GM23338 (cell line): ENCODE data around the gene GRAMD2B. TPM values are rescaled to one million over a fixed set of nuclear protein-coding genes. Genes with fewer than 3 reads are reported as not detected.

Experiments
- ATAC-seq: fragments of 200-7000 bp; cut with Tn5 transposase; 3 replicates; pipeline ENCODE4 v1.9.1; 2020
- DNase-seq: peaks from one replicate; pipeline ENCODE4 v3.0.0-alpha.2; 2015; ENCODE audit warnings: low spot score
- H2AFZ ChIP-seq: fragments of 200-600 bp; sonication (generic); 2 replicates; pipeline ENCODE4 v1.8.0; 2016; ENCODE audit warnings: antibody characterized with exemption, mild to moderate bottlenecking, moderate library complexity
- H3F3A ChIP-seq: fragments of 200-600 bp; sonication (generic); replicated peaks from 2 replicates; pipeline ENCODE4 v1.8.0; 2017; ENCODE audit warnings: antibody characterized with exemption, mixed run types, low read depth
- H3K27ac ChIP-seq: fragments of 200-600 bp; sonication (generic); 2 replicates; pipeline ENCODE4 v1.6.1; 2016; ENCODE audit warnings: low read depth
- H3K27me3 ChIP-seq: fragments of 200-600 bp; sonication (generic); 2 replicates; pipeline ENCODE4 v1.8.0; 2016; ENCODE audit warnings: mild to moderate bottlenecking, mixed run types, moderate library complexity; ENCODE audit not compliant: insufficient read depth
- H3K36me3 ChIP-seq: fragments of 200-600 bp; sonication (generic); 2 replicates; pipeline ENCODE4 v1.8.0; 2016; ENCODE audit warnings: mild to moderate bottlenecking; ENCODE audit not compliant: insufficient read depth
- H3K4me1 ChIP-seq: fragments of 200-600 bp; sonication (generic); 2 replicates; pipeline ENCODE4 v1.8.0; 2016; ENCODE audit warnings: mild to moderate bottlenecking, moderate library complexity; ENCODE audit not compliant: insufficient read depth
- H3K4me2 ChIP-seq: fragments of 200-600 bp; sonication (generic); 2 replicates; pipeline ENCODE4 v1.7.1; 2017; ENCODE audit warnings: mixed run types
- H3K4me3 ChIP-seq: fragments of 200-600 bp; sonication (generic); 2 replicates; pipeline ENCODE4 v1.6.1; 2016; ENCODE audit warnings: mixed run types
- H3K79me2 ChIP-seq: fragments of 200-600 bp; sonication (generic); replicated peaks from 2 replicates; pipeline ENCODE4 v1.8.0; 2017; ENCODE audit warnings: mild to moderate bottlenecking; ENCODE audit not compliant: insufficient read depth
- H3K9me2 ChIP-seq: fragments of 200-600 bp; sonication (generic); 2 replicates; pipeline ENCODE4 v1.8.0; 2017; ENCODE audit not compliant: insufficient read depth
- H4K20me1 ChIP-seq: fragments of 200-600 bp; sonication (generic); replicated peaks from 2 replicates; pipeline ENCODE4 v1.8.0; 2017; ENCODE audit warnings: mild to moderate bottlenecking; ENCODE audit not compliant: insufficient read depth
- H3K27ac Mint-ChIP-seq: 2 replicates; pipeline ENCODE4 v1.8.0; 2020; ENCODE audit warnings: inconsistent platforms, mild to moderate bottlenecking, moderate library complexity, mixed read lengths
- H3K27me3 Mint-ChIP-seq: 3 replicates; pipeline ENCODE4 v1.8.0; 2022; ENCODE audit warnings: low read depth, mild to moderate bottlenecking, moderate library complexity, mixed read lengths, inconsistent platforms; ENCODE audit not compliant: insufficient read depth, poor library complexity
- H3K36me3 Mint-ChIP-seq: 3 replicates; pipeline ENCODE4 v1.8.0; 2021; ENCODE audit warnings: low read depth, mild to moderate bottlenecking, inconsistent platforms, moderate library complexity, mixed read lengths
- H3K4me1 Mint-ChIP-seq: 3 replicates; pipeline ENCODE4 v1.8.0; 2020; ENCODE audit warnings: mild to moderate bottlenecking, inconsistent platforms, mixed read lengths
- H3K4me3 Mint-ChIP-seq: 3 replicates; pipeline ENCODE4 v1.8.0; 2021; ENCODE audit warnings: moderate library complexity, mild to moderate bottlenecking, inconsistent platforms, mixed read lengths
- H3K9me3 Mint-ChIP-seq: 3 replicates; pipeline ENCODE4 v1.8.0; 2020; ENCODE audit warnings: moderate library complexity, mild to moderate bottlenecking, inconsistent platforms, mixed read lengths
- CTCF ChIP-seq, 2 experiments: fragments of 200-600 bp in 1 of 2; sonication (generic) in 1 of 2; conservative IDR thresholded peaks; 2 replicates each; pipeline versions ENCODE4 v1.5.1 to v1.6.1; 2016 to 2017; ENCODE audit warnings: antibody characterized with exemption in 2 of 2, low read depth in 2 of 2, mild to moderate bottlenecking in 2 of 2, moderate library complexity in 1 of 2
- ETS1 ChIP-seq: IDR thresholded peaks from 2 replicates; pipeline ENCODE4 v1.6.1; 2016; ENCODE audit warnings: antibody characterized with exemption
- JUNB ChIP-seq: IDR thresholded peaks from one replicate; pipeline ENCODE4 v1.6.1; 2016; ENCODE audit warnings: antibody characterized with exemption; ENCODE audit not compliant: unreplicated experiment
- POLR2AphosphoS5 ChIP-seq: IDR thresholded peaks from 2 replicates; pipeline ENCODE4 v1.6.1; 2016; ENCODE audit warnings: antibody characterized with exemption, low read depth
- REST ChIP-seq: IDR thresholded peaks from one replicate; pipeline ENCODE4 v1.6.1; 2018; ENCODE audit warnings: antibody characterized with exemption; ENCODE audit not compliant: unreplicated experiment
- ZNF462 ChIP-seq: fragments of 250-450 bp; sonication (Bioruptor Pico); IDR thresholded peaks from 2 replicates; pipeline ENCODE4 v1.5.0; 2020; ENCODE audit warnings: mild to moderate bottlenecking, moderate library complexity
- polyA plus RNA-seq: library from polyadenylated mRNA; unstranded; fragments of >200 nt; fragmentation: Nextera tagmentation; extraction: Ambion mirVana; gene quantifications from 2 replicates; pipeline ENCODE4 v1.2.1, GENCODE V29; 2016
- total RNA-seq: library from RNA; depleted of rRNA; stranded (reverse); fragments of >200 nt; shearing (Covaris generic); gene quantifications from 2 replicates; pipeline ENCODE4 v1.2.3, GENCODE V29; 2014

Gene GRAMD2B
- total and polyA plus RNA-seq, 2 experiments from 2014 or later, result 9.7 to 16.9 TPM

- TF ChIP-seq CTCF (conservative IDR thresholded peaks at IDR 0.05; ENCODE audit: low read depth in 2 of 2), result no peak
- TF ChIP-seq ZNF462 (CRISPR knock-in tag), result no peak
- TF ChIP-seq POLR2AphosphoS5, result no peak
Measured at GRCh38 chr5:126497506-126497905, 74.3 kb downstream of the GRAMD2B start (continued).

GRCh38 chr5:126499278-126499677 lies 76.1 kb downstream of the GRAMD2B start:
- ATAC-seq, result no peak
- Histone ChIP-seq H3K9me2 (no peaks in the 10 kb centered on the region), H3K27me3 (no peaks in the 10 kb centered on the region), H3K36me3 (no peaks in the 10 kb centered on the region), H3K4me3 (no peak overlapping the region), H3K4me2 (no peak overlapping the region), H3K79me2 (no peaks in the 10 kb centered on the region), H2AFZ (peak overlapping the region; percentile 6; the same call in 1 of the 2 replicates), H4K20me1 (no peaks in the 10 kb centered on the region), H3K27ac (no peak overlapping the region), H3F3A (no peaks in the 10 kb centered on the region), H3K4me1 (no peaks in the 10 kb centered on the region)
- Mint-ChIP-seq H3K36me3 (0 out of 3 replicates have a peak, but pooled peaks cover 1% of the 10 kb centered on the region), H3K27me3 (peaks cover 3% of the 10 kb centered on the region), H3K4me1 (peaks cover 7% of the 10 kb centered on the region; the same call in 2 of the 3 replicates), H3K27ac (no peak overlapping the region), H3K4me3 (no peak overlapping the region), H3K9me3 (no peaks in the 10 kb centered on the region)
- TF ChIP-seq ETS1, result no peak
- TF ChIP-seq JUNB, result no peak
- TF ChIP-seq REST, result no peak
- DNase-seq, result no peak
